SK-N-SH treated with all-trans-retinoic acid at 6 μM for 48 hours (cell line): Measurements from ENCODE around the gene DBP.

Experiments
- CSRNP3 ChIP-seq: fragments of 250-450 bp; sonication (Bioruptor Pico); IDR thresholded peaks from 2 replicates; pipeline ENCODE4 v1.5.1; 2021; ENCODE audit warnings: mild to moderate bottlenecking, moderate library complexity
- ESRRG ChIP-seq: fragments of 250-450 bp; sonication (Bioruptor Pico); IDR thresholded peaks from 2 replicates; pipeline ENCODE4 v1.6.1; 2021; ENCODE audit warnings: mild to moderate bottlenecking
- OSR1 ChIP-seq: fragments of 250-450 bp; sonication (Bioruptor Pico); IDR thresholded peaks from 2 replicates; pipeline ENCODE4 v1.8.0; 2022; ENCODE audit warnings: moderate library complexity, mild to moderate bottlenecking, inconsistent platforms
- PATZ1 ChIP-seq: fragments of 250-450 bp; sonication (Bioruptor Pico); IDR thresholded peaks from 2 replicates; pipeline ENCODE4 v1.8.0; 2020; ENCODE audit warnings: mild to moderate bottlenecking, moderate library complexity, borderline replicate concordance
- RARB ChIP-seq: fragments of 250-450 bp; sonication (Bioruptor Pico); IDR thresholded peaks from 2 replicates; pipeline ENCODE4 v1.8.0; 2021; ENCODE audit warnings: mild to moderate bottlenecking, moderate library complexity
- SNAI2 ChIP-seq: fragments of 250-450 bp; sonication (Bioruptor Pico); IDR thresholded peaks from 2 replicates; pipeline ENCODE4 v1.5.0; 2020; ENCODE audit warnings: mild to moderate bottlenecking, moderate library complexity
- TOX ChIP-seq: fragments of 250-450 bp; sonication (Bioruptor Pico); IDR thresholded peaks from 2 replicates; pipeline ENCODE4 v1.8.0; 2021; ENCODE audit warnings: mild to moderate bottlenecking, moderate library complexity, borderline replicate concordance
- TSHZ2 ChIP-seq: fragments of 250-450 bp; sonication (Bioruptor Pico); IDR thresholded peaks from 2 replicates; pipeline ENCODE4 v1.5.0; 2020; ENCODE audit warnings: mild to moderate bottlenecking, moderate library complexity
- ZFP3 ChIP-seq: fragments of 250-450 bp; sonication (Bioruptor Pico); IDR thresholded peaks from 2 replicates; pipeline ENCODE4 v1.5.0; 2020; ENCODE audit warnings: mild to moderate bottlenecking, moderate library complexity
- ZFP30 ChIP-seq: fragments of 450-650 bp; formaldehyde crosslinking; IDR thresholded peaks from 2 replicates; pipeline ENCODE4 v1.5.0; 2022; ENCODE audit warnings: mild to moderate bottlenecking, moderate library complexity
- ZNF70 ChIP-seq: fragments of 450-650 bp; formaldehyde crosslinking; IDR thresholded peaks from 2 replicates; pipeline ENCODE4 v1.5.0; 2020; ENCODE audit warnings: mild to moderate bottlenecking, moderate library complexity
- ZNF8 ChIP-seq: fragments of 450-650 bp; formaldehyde crosslinking; IDR thresholded peaks from 2 replicates; pipeline ENCODE4 v1.5.0; 2020; ENCODE audit warnings: mild to moderate bottlenecking, moderate library complexity

GRCh38 chr19:48624791-48625723, 12.1 kb downstream of the DBP start:
- TF ChIP-seq ZFP30 (CRISPR knock-in tag) (no peak), ZNF8 (CRISPR knock-in tag) (no peak), CSRNP3 (CRISPR knock-in tag) (no peak), RARB (CRISPR knock-in tag) (no peak), SNAI2 (no peak), ZNF70 (no peak), PATZ1 (CRISPR knock-in tag) (no peak), ESRRG (no peak), OSR1 (no peak), ZFP3 (CRISPR knock-in tag) (no peak), TSHZ2 (no peak), TOX (CRISPR knock-in tag) (no peak)
